ENCODE data around the gene TTLL10.

GRCh38 chr1:1173793-1174415, at the start of gene TTLL10:
- TF ChIP-seq POLR2A (IDR thresholded peaks at IDR 0.05) (no peak), CTCF (IDR thresholded peaks at IDR 0.05) (no peak), POLR2AphosphoS5 (IDR thresholded peaks at IDR 0.05) (no peak)

Data from stomach (tissue), 4 donors.